B cell (primary cell): ENCODE measurements around the gene GRIA3. TPM values are rescaled to one million over a fixed set of nuclear protein-coding genes. Genes with fewer than 3 reads are reported as not detected.

Experiments used
- ATAC-seq: fragments of 200-7000 bp; cut with Tn5 transposase; one replicate; pipeline ENCODE4 v1.10.0; 2021; ENCODE audit warnings: low read depth, mild to moderate bottlenecking, moderate number of reproducible peaks, moderate library complexity
- CTCF ChIA-PET: fragments of 350-600 bp; sonication (Branson Sonifier 250); formaldehyde crosslinking; loops from one replicate; lab custom pipeline; 2021; ENCODE audit warnings: antibody characterized with exemption, inconsistent platforms; lab: Charles Lee
- POLR2A ChIA-PET: fragments of 350-600 bp; sonication (Branson Sonifier 250); formaldehyde crosslinking; loops from one replicate; lab custom pipeline; 2021; ENCODE audit warnings: antibody characterized with exemption; lab: Charles Lee
- DNase-seq: peaks from one replicate; pipeline ENCODE4 v3.0.0; 2013
- H2AFZ ChIP-seq: 2 replicates; pipeline ENCODE4 v1.6.1; 2012; ENCODE audit warnings: mild to moderate bottlenecking, low read depth, low read length; ENCODE audit not compliant: insufficient read depth, poor library complexity, severe bottlenecking
- H3K27ac ChIP-seq, 2 donors: 1 replicate in 1 of 2; 2 replicates in 1 of 2; pipeline ENCODE4 v1.5.1; 2012 to 2013; ENCODE audit warnings: low read length in 2 of 2, mild to moderate bottlenecking in 2 of 2, moderate library complexity in 1 of 2
- H3K27me3 ChIP-seq, 4 experiments: fragments of 200-600 bp in 1 of 4; sonication (generic) in 1 of 4; replicated peaks in 1 of 4; 1 replicate in 2 of 4; 2 replicates in 2 of 4; pipeline versions ENCODE4 v1.6.1 to v1.7.0; 2013 to 2016; ENCODE audit warnings: low read length in 3 of 4, mild to moderate bottlenecking in 2 of 4, mixed read lengths in 1 of 4, moderate library complexity in 1 of 4; ENCODE audit not compliant: insufficient read depth in 4 of 4, control insufficient read depth in 3 of 4; ENCODE audit errors: control extremely low read depth in 1 of 4
- H3K36me3 ChIP-seq, 2 experiments: replicated peaks in 1 of 2; 1 replicate in 1 of 2; 2 replicates in 1 of 2; pipeline versions ENCODE4 v1.6.1 to v1.7.1; 2013; ENCODE audit warnings: low read length in 1 of 2; ENCODE audit not compliant: insufficient read depth in 2 of 2, control insufficient read depth in 1 of 2; ENCODE audit errors: control extremely low read depth in 1 of 2, extremely low read depth in 1 of 2
- H3K4me1 ChIP-seq, 2 donors: fragments of 200-600 bp in 1 of 2; sonication (generic) in 1 of 2; 1 replicate in 1 of 2; 2 replicates in 1 of 2; pipeline versions ENCODE4 v1.5.1 to v1.6.1; 2013 to 2017; ENCODE audit warnings: low read length in 2 of 2; ENCODE audit not compliant: control insufficient read depth in 2 of 2, insufficient read depth in 2 of 2
- H3K4me2 ChIP-seq: replicated peaks from 2 replicates; pipeline ENCODE3; 2012; ENCODE audit warnings: mild to moderate bottlenecking, low read depth, low read length; ENCODE audit not compliant: poor library complexity, severe bottlenecking
- H3K4me3 ChIP-seq, 5 experiments: fragments of 200-600 bp in 1 of 5; sonication (generic) in 1 of 5; 1 replicate in 3 of 5; 2 replicates in 2 of 5; pipeline versions ENCODE4 v1.5.1 to v1.7.0; 2011 to 2016; ENCODE audit warnings: low read length in 4 of 5, mild to moderate bottlenecking in 4 of 5, low read depth in 2 of 5, control low read depth in 1 of 5, moderate library complexity in 1 of 5; ENCODE audit not compliant: insufficient read depth in 1 of 5; ENCODE audit errors: control extremely low read depth in 1 of 5, extremely low read depth in 1 of 5
- H3K79me2 ChIP-seq: fragments of 200-600 bp; sonication (generic); one replicate; pipeline ENCODE4 v1.6.0; 2016; ENCODE audit warnings: low read length; ENCODE audit not compliant: control insufficient read depth, insufficient read depth
- H3K9ac ChIP-seq: fragments of 200-600 bp; sonication (generic); 2 replicates; pipeline ENCODE4 v1.6.1; 2017; ENCODE audit warnings: mild to moderate bottlenecking, low read length, moderate library complexity
- H3K9me3 ChIP-seq, 3 donors: one replicate each; pipeline versions ENCODE4 v1.6.1 to v1.7.1; 2013; ENCODE audit warnings: low read length in 2 of 3; ENCODE audit not compliant: control insufficient read depth in 2 of 3, insufficient read depth in 1 of 3; ENCODE audit errors: control extremely low read depth in 1 of 3
- H4K20me1 ChIP-seq: 2 replicates; pipeline ENCODE4 v1.6.0; 2012; ENCODE audit warnings: mild to moderate bottlenecking, low read length; ENCODE audit not compliant: insufficient read depth, control insufficient read depth, poor library complexity, severe bottlenecking
- H3K27ac Mint-ChIP-seq: one replicate; pipeline ENCODE4 v1.8.0; 2021; ENCODE audit warnings: mixed read lengths
- H3K27me3 Mint-ChIP-seq: one replicate; pipeline ENCODE4 v1.8.0; 2021; ENCODE audit warnings: mixed read lengths
- H3K4me1 Mint-ChIP-seq: one replicate; pipeline ENCODE4 v1.8.0; 2021; ENCODE audit warnings: mixed read lengths
- H3K4me3 Mint-ChIP-seq: one replicate; pipeline ENCODE4 v1.8.0; 2021; ENCODE audit warnings: mixed read lengths
- H3K9me3 Mint-ChIP-seq: one replicate; pipeline ENCODE4 v1.8.0; 2022; ENCODE audit warnings: mixed read lengths; ENCODE audit not compliant: insufficient read depth
- EZH2 ChIP-seq: IDR thresholded peaks from 2 replicates; pipeline ENCODE4 v1.6.1; 2012; ENCODE audit warnings: borderline replicate concordance, low read depth, mild to moderate bottlenecking, moderate library complexity, low read length; ENCODE audit not compliant: insufficient read depth, poor library complexity, severe bottlenecking
- WGBS: methylation state at CpG from one replicate; pipeline ENCODE4 v1.1.5; 2013; ENCODE audit warnings: missing lambda C conversion rate; ENCODE audit not compliant: insufficient coverage; 5-methylcytosine and 5-hydroxymethylcytosine counted together
- intact Hi-C: fragments of 100-400 bp; cut with micrococcal nuclease; formaldehyde crosslinking; loops from one replicate; pipeline ENCODE4 v1.10.0; 2022
- polyA plus RNA-seq: library from polyadenylated mRNA; depleted of rRNA; stranded (reverse); fragments of >200 nt; gene quantifications from 2 replicates; pipeline ENCODE4 v1.2.3, GENCODE V29; 2012
- total RNA-seq, 2 donors: library from RNA; stranded (reverse); fragments of 120-200 nt in 1 of 2; gene quantifications; 1 replicate in 1 of 2; 2 replicates in 1 of 2; pipeline versions ENCODE4 v1.2.3 to v1.2.4, GENCODE V29; 2013 to 2022
- TF ChIP-seq, protein P1 (sequence below): fragments of 200-600 bp; IDR thresholded peaks from one replicate; pipeline ENCODE4 v1.8.0; 2022; ENCODE audit warnings: antibody characterized with exemption, mild to moderate bottlenecking

Gene GRIA3
- total and polyA plus RNA-seq, 2 donors (not counting 1 experiment from before 2014, with no cell fraction given): not detected

DNA sequence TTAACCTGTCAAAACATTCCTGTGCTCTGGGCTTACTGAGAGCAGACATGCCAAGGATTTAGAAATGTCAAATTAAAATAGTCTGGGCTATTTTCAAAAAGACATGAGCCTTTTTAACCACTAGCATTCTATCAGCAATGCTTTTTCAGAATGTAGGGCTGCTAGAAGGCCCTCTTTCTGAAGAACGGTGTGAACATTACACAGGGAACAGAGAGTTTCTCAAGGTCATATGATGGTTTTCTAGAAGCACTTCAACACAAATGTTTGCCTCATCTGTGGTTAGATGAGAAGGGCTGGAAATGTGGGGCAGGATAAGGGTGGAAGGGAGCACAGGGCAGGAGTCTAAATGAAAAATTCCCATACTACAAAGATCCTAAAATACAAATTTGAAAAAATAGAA lies 39.3 kb downstream of the GRIA3 start:
- Histone ChIP-seq H3K9ac (no peak overlapping the region), H3K27me3 (no peaks in the 10 kb centered on the region), H2AFZ (no peak overlapping the region), H4K20me1 (no peaks in the 10 kb centered on the region), H3K4me1 (no peaks in the 10 kb centered on the region), H3K4me3 (no peak overlapping the region), H3K79me2 (no peaks in the 10 kb centered on the region), H3K36me3 (no peaks in the 10 kb centered on the region), H3K9me3 (no peaks in the 10 kb centered on the region), H3K4me2 (no peak overlapping the region), H3K27ac (no peak overlapping the region)
- H3K27me3 Mint-ChIP-seq: no peaks in the 10 kb centered on the region
- ATAC-seq (no peak), DNase-seq (no peak)
- no CpG with 5 or more reads among the region's 1 CpG for WGBS
- H3K9me3 Mint-ChIP-seq: no peaks in the 10 kb centered on the region
- H3K27ac Mint-ChIP-seq: no peak overlapping the region
- intact Hi-C loops: no loop called here
- ChIA-PET CTCF (no interaction called here), POLR2A (no interaction called here)
- H3K4me1 Mint-ChIP-seq: no peaks in the 10 kb centered on the region
- TF ChIP-seq EZH2: no peak
- TF ChIP-seq, protein P1, sequence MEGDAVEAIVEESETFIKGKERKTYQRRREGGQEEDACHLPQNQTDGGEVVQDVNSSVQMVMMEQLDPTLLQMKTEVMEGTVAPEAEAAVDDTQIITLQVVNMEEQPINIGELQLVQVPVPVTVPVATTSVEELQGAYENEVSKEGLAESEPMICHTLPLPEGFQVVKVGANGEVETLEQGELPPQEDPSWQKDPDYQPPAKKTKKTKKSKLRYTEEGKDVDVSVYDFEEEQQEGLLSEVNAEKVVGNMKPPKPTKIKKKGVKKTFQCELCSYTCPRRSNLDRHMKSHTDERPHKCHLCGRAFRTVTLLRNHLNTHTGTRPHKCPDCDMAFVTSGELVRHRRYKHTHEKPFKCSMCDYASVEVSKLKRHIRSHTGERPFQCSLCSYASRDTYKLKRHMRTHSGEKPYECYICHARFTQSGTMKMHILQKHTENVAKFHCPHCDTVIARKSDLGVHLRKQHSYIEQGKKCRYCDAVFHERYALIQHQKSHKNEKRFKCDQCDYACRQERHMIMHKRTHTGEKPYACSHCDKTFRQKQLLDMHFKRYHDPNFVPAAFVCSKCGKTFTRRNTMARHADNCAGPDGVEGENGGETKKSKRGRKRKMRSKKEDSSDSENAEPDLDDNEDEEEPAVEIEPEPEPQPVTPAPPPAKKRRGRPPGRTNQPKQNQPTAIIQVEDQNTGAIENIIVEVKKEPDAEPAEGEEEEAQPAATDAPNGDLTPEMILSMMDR: no peak
- H3K4me3 Mint-ChIP-seq: no peak overlapping the region

GRCh38 chrX:123223859-123224258 lies 39.8 kb downstream of the GRIA3 start:
- intact Hi-C loops: no loop called here
- H3K9me3 Mint-ChIP-seq: no peaks in the 10 kb centered on the region

More at GRCh38 chrX:123223859-123224258, 39.8 kb downstream of the GRIA3 start:
- Histone ChIP-seq H3K27ac (no peak overlapping the region), H3K27me3 (no peaks in the 10 kb centered on the region), H2AFZ (no peak overlapping the region), H3K4me2 (no peak overlapping the region), H3K9me3 (no peaks in the 10 kb centered on the region), H4K20me1 (no peaks in the 10 kb centered on the region), H3K4me3 (no peak overlapping the region), H3K79me2 (no peaks in the 10 kb centered on the region), H3K4me1 (no peaks in the 10 kb centered on the region), H3K36me3 (no peaks in the 10 kb centered on the region), H3K9ac (no peak overlapping the region)
- CTCF ChIA-PET: no interaction called here
- no peak for ATAC-seq
- no peak for TF ChIP-seq EZH2
- TF ChIP-seq, protein P1: no peak
- H3K27ac Mint-ChIP-seq: no peak overlapping the region
- no peaks in the 10 kb centered on the region for H3K27me3 Mint-ChIP-seq
- POLR2A ChIA-PET: no interaction called here
- no peak for DNase-seq
- no peaks in the 10 kb centered on the region for H3K4me1 Mint-ChIP-seq
- no peak overlapping the region for H3K4me3 Mint-ChIP-seq
